GM12891 (cell line): ENCODE results near the gene SFXN2.
"Not testable (repeated sequence)": the region's sequence is repeated elsewhere in the genome, so short reads cannot be mapped to it uniquely, and the experiment has no call there.

ENCODE experiments used
- PAX5 ChIP-seq: IDR thresholded peaks from 2 replicates; pipeline ENCODE4 v1.6.1; 2011; ENCODE audit warnings: low read length, moderate library complexity, mild to moderate bottlenecking; ENCODE audit not compliant: insufficient read depth, severe bottlenecking
- POLR2A ChIP-seq: IDR thresholded peaks from 2 replicates; pipeline ENCODE4 v1.6.1; 2011; ENCODE audit warnings: low read depth, low read length, control low read depth
- POLR2AphosphoS5 ChIP-seq: IDR thresholded peaks from 2 replicates; pipeline ENCODE4 v1.6.1; 2011; ENCODE audit warnings: low read depth, low read length, control low read depth
- POU2F2 ChIP-seq: IDR thresholded peaks from 2 replicates; pipeline ENCODE4 v1.6.1; 2011; ENCODE audit warnings: low read depth, mild to moderate bottlenecking, control low read depth, low read length, moderate library complexity
- SPI1 ChIP-seq: IDR thresholded peaks from 2 replicates; pipeline ENCODE4 v1.6.1; 2011; ENCODE audit warnings: low read depth, low read length, control low read depth
- TAF1 ChIP-seq: IDR thresholded peaks from 2 replicates; pipeline ENCODE4 v1.6.1; 2011; ENCODE audit warnings: low read depth, low read length, control low read depth

DNA sequence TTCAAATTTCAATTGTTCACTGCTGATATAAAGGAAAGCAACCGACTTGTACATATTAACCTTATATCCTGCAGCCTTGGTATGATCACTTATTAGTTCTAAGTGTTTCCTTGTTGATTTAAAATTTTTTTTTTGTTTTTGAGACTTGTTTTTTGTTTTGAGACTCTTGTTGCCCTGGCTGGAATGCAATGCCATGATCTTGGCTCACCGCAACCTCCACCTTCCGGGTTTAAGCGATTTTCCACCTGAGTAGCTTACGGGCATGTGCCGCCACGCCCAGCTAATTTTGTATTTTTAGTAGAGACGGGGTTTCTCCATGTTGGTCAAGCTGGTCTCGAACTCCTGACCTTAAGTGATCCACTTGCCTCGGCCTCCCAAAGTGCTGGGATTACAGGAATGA, 19.0 kb upstream of the SFXN2 start:
- not testable (repeated sequence) for TF ChIP-seq TAF1, POLR2A, POLR2AphosphoS5, POU2F2, SPI1, PAX5
